CD4-positive, alpha-beta memory T cell (primary cell): ENCODE results near the gene ERI2. TPM values are rescaled to one million over a fixed set of nuclear protein-coding genes. Genes with fewer than 3 reads are reported as not detected.
A peak's percentile ranks its signal among the peaks of the same experiment; 100 is the strongest.

Experiments used
- CTCF ChIA-PET: fragments of 350-600 bp; sonication (Branson Sonifier 250); formaldehyde crosslinking; loops from one replicate; lab custom pipeline; 2021; ENCODE audit warnings: inconsistent platforms; ENCODE audit not compliant: partially characterized antibody; lab: Charles Lee
- POLR2A ChIA-PET: fragments of 350-600 bp; sonication (Branson Sonifier 250); formaldehyde crosslinking; loops from one replicate; lab custom pipeline; 2021; ENCODE audit not compliant: partially characterized antibody; lab: Charles Lee
- DNase-seq, 5 donors: peaks; one replicate each; pipeline versions ENCODE4 v3.0.0 to v3.0.0-alpha.2; 2020 to 2022; ENCODE audit warnings: mixed read lengths in 1 of 5
- H3K27ac ChIP-seq: one replicate; pipeline ENCODE4 v1.7.0; 2013; ENCODE audit warnings: low read depth, low read length
- H3K27me3 ChIP-seq: 2 replicates; pipeline ENCODE4 v1.7.0; 2013; ENCODE audit warnings: mild to moderate bottlenecking, low read length, moderate library complexity; ENCODE audit not compliant: insufficient read depth
- H3K36me3 ChIP-seq: 2 replicates; pipeline ENCODE4 v1.7.0; 2013; ENCODE audit warnings: mild to moderate bottlenecking, low read length, moderate library complexity; ENCODE audit not compliant: insufficient read depth
- H3K4me1 ChIP-seq: 2 replicates; pipeline ENCODE4 v1.7.0; 2013; ENCODE audit warnings: mild to moderate bottlenecking, low read length, moderate library complexity; ENCODE audit not compliant: insufficient read depth
- H3K4me3 ChIP-seq, 2 donors: one replicate each; pipeline ENCODE4 v1.7.0; 2013; ENCODE audit warnings: low read length in 2 of 2, mild to moderate bottlenecking in 1 of 2
- H3K9me3 ChIP-seq, 2 donors: one replicate each; pipeline ENCODE4 v1.7.0; 2013; ENCODE audit warnings: low read length in 2 of 2, control low read depth in 1 of 2; ENCODE audit not compliant: control insufficient read depth in 1 of 2
- H3K27ac Mint-ChIP-seq, 7 donors: one replicate each; pipeline ENCODE4 v1.8.0; 2020 to 2021; ENCODE audit warnings: mixed read lengths in 7 of 7, mild to moderate bottlenecking in 6 of 7, inconsistent platforms in 3 of 7, moderate library complexity in 3 of 7
- H3K27me3 Mint-ChIP-seq, 2 donors: one replicate each; pipeline ENCODE4 v1.8.0; 2020 to 2021; ENCODE audit warnings: mixed read lengths in 2 of 2
- H3K36me3 Mint-ChIP-seq, 2 donors: one replicate each; pipeline ENCODE4 v1.8.0; 2020 to 2021; ENCODE audit warnings: mixed read lengths in 2 of 2, inconsistent platforms in 1 of 2, mild to moderate bottlenecking in 1 of 2
- H3K4me1 Mint-ChIP-seq, 4 donors: one replicate each; pipeline ENCODE4 v1.8.0; 2020 to 2021; ENCODE audit warnings: mixed read lengths in 4 of 4, mild to moderate bottlenecking in 1 of 4
- H3K4me3 Mint-ChIP-seq, 8 donors: one replicate each; pipeline ENCODE4 v1.8.0; 2020 to 2021; ENCODE audit warnings: mixed read lengths in 8 of 8, mild to moderate bottlenecking in 7 of 8, moderate library complexity in 6 of 8, inconsistent platforms in 3 of 8
- H3K9me3 Mint-ChIP-seq, 8 donors: one replicate each; pipeline ENCODE4 v1.8.0; 2020 to 2021; ENCODE audit warnings: mixed read lengths in 8 of 8, mild to moderate bottlenecking in 5 of 8, inconsistent platforms in 3 of 8, moderate library complexity in 1 of 8
- intact Hi-C: fragments of 100-400 bp; cut with micrococcal nuclease; formaldehyde crosslinking; loops from one replicate; pipeline ENCODE4 v1.15.1; 2023
- polyA plus RNA-seq, 2 donors: library from polyadenylated mRNA; unstranded; fragments of 300-500 nt; fragmentation: Illumina TruSeq; gene quantifications; one replicate each; pipeline ENCODE4 v1.2.3, GENCODE V29; 2021
- total RNA-seq, 2 experiments: library from RNA; stranded (reverse); gene quantifications; one replicate each; pipeline ENCODE4 v1.2.3, GENCODE V29; 2021

Gene ERI2
- total and polyA plus RNA-seq, 4 experiments from 2014 or later, result 2.8 to 4.0 (median 3.5) TPM

DNA sequence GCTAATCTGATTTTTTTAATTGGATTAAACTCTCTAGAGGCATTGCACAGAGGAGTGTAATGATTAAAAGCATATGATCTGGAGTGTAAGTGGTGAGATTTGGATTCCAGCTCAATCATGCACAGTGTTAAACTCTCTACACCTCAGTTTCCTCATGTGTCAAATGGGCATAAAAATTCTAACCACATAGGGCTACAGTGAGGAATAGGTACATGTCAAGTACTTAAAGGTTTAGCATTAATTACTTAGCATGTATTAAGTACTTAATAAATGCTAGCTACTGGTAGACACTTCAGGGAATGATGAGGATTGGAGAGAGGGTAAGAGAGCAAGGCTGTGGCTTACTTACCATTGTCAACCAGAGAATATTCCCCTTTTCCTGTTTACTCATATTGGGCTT is 17.1 kb downstream of the ERI2 start:
- H3K36me3 Mint-ChIP-seq, result peaks cover 0 to 3% of the 10 kb centered on the region in 2 donors
- no peak for DNase-seq
- no peaks in the 10 kb centered on the region for H3K9me3 Mint-ChIP-seq
- H3K9me3 ChIP-seq, result no peaks in the 10 kb centered on the region
- ChIA-PET POLR2A (no interaction called here), CTCF (interaction anchor here (0.7 kb wide), 1 partner anchor 8 kb away, joined by 3 read pairs; no protein-coding TSS in a partner anchor)
- H3K27me3 ChIP-seq, result no peaks in the 10 kb centered on the region
- no peak overlapping the region for H3K27ac ChIP-seq
- H3K4me1 Mint-ChIP-seq, result no peaks in the 10 kb centered on the region
- H3K4me3 Mint-ChIP-seq, result no peak overlapping the region
- H3K4me1 ChIP-seq, result no peaks in the 10 kb centered on the region
- no peaks in the 10 kb centered on the region for H3K36me3 ChIP-seq
- H3K4me3 ChIP-seq, result no peak overlapping the region
- intact Hi-C loops, result no loop called here
- no peak overlapping the region for H3K27ac Mint-ChIP-seq
- H3K27me3 Mint-ChIP-seq, result no peaks in the 10 kb centered on the region

DNA sequence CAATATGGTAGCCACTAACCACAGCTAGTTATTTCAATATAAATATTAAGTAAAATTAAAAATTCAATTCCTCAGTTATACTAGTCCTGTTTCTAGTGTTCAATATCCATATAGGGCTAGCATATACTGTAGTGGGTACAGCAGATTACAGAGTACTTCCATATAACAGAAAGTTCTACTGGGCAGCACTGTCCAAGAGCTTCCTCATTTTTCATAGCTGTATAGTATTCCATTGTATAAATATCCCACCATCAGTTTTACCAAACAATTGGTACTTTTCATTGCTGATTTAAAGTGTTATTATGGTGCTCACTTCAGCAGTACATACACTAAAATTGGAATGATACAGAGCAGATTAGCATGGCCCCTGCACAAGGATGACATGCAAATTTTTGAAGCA is 22.1 kb downstream of the ERI2 start:
- H3K27ac Mint-ChIP-seq, result no peak overlapping the region
- peaks cover 5 to 7% of the 10 kb centered on the region in 2 donors for H3K36me3 Mint-ChIP-seq
- no peaks in the 10 kb centered on the region for H3K4me1 Mint-ChIP-seq
- no peaks in the 10 kb centered on the region for H3K27me3 Mint-ChIP-seq
- no peak overlapping the region for H3K4me3 Mint-ChIP-seq
- no peak for DNase-seq
- intact Hi-C loops, result no loop called here
- Histone ChIP-seq H3K27me3 (no peaks in the 10 kb centered on the region), H3K4me3 (no peak overlapping the region), H3K27ac (no peak overlapping the region), H3K4me1 (no peaks in the 10 kb centered on the region), H3K36me3 (no peaks in the 10 kb centered on the region), H3K9me3 (no peaks in the 10 kb centered on the region)
- H3K9me3 Mint-ChIP-seq, result no peaks in the 10 kb centered on the region
- POLR2A ChIA-PET, result no interaction called here
- CTCF ChIA-PET, result interaction anchor here (0.6 kb wide), 1 partner anchor 10 kb away, joined by 3 read pairs; no protein-coding TSS in a partner anchor

DNA sequence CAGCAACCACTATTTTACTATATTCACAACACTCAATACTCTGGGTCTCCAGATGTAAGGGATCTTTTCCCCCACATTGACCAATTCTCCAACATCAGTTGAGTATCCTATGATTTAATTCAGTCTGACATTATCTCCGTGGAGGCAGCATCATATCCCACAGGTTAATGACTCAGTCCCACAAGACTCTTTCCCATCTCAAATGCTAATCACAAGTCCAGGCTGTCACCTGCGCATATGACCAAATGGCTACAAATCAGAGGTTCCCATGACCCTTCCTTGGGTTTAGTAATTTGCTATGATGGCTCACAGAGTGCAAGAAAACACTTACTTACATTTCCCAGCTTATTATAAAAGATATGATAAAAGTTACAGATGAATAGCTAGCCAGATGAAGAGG is 23.8 kb downstream of the ERI2 start:
- no peaks in the 10 kb centered on the region for H3K27me3 Mint-ChIP-seq
- H3K4me1 Mint-ChIP-seq, result no peaks in the 10 kb centered on the region
- H3K4me3 Mint-ChIP-seq, result no peak overlapping the region
- peaks cover 5 to 8% of the 10 kb centered on the region in 2 donors for H3K36me3 Mint-ChIP-seq
- H3K27ac ChIP-seq, result no peak overlapping the region
- H3K9me3 Mint-ChIP-seq, result no peaks in the 10 kb centered on the region
- DNase-seq, result no peak
- ChIA-PET CTCF (no interaction called here), POLR2A (no interaction called here)
- no peaks in the 10 kb centered on the region for H3K27me3 ChIP-seq
- no peak overlapping the region for H3K4me3 ChIP-seq
- no peaks in the 10 kb centered on the region for H3K4me1 ChIP-seq
- intact Hi-C loops, result no loop called here
- no peaks in the 10 kb centered on the region for H3K9me3 ChIP-seq
- H3K36me3 ChIP-seq, result no peaks in the 10 kb centered on the region
- no peak overlapping the region for H3K27ac Mint-ChIP-seq

GRCh38 chr16:20781697-20782096 is 24.6 kb downstream of the ERI2 start:
- no peaks in the 10 kb centered on the region for H3K9me3 Mint-ChIP-seq
- H3K36me3 Mint-ChIP-seq, result peaks cover 5 to 8% of the 10 kb centered on the region in 2 donors
- no peaks in the 10 kb centered on the region for H3K36me3 ChIP-seq
- intact Hi-C loops, result no loop called here
- POLR2A ChIA-PET, result no interaction called here
- no peaks in the 10 kb centered on the region for H3K27me3 Mint-ChIP-seq
- H3K4me3 Mint-ChIP-seq, result no peak overlapping the region
- CTCF ChIA-PET, result no interaction called here
- DNase-seq, result no peak
- no peak overlapping the region for H3K4me3 ChIP-seq
- no peak overlapping the region for H3K27ac ChIP-seq
- no peaks in the 10 kb centered on the region for H3K9me3 ChIP-seq
- H3K4me1 ChIP-seq, result no peaks in the 10 kb centered on the region
- no peaks in the 10 kb centered on the region for H3K4me1 Mint-ChIP-seq
- H3K27me3 ChIP-seq, result no peaks in the 10 kb centered on the region
- no peak overlapping the region for H3K27ac Mint-ChIP-seq

- no peak overlapping the region for H3K4me3 ChIP-seq
- H3K27me3 Mint-ChIP-seq, result no peaks in the 10 kb centered on the region
- H3K27ac ChIP-seq, result no peak overlapping the region
- H3K36me3 ChIP-seq, result no peaks in the 10 kb centered on the region
- intact Hi-C loops, result no loop called here
- DNase-seq, result peak; percentile 21 to 46 (median 34)
- POLR2A ChIA-PET, result no interaction called here
- no peak overlapping the region for H3K27ac Mint-ChIP-seq
- no peak overlapping the region for H3K4me3 Mint-ChIP-seq
- H3K4me1 Mint-ChIP-seq, result no peaks in the 10 kb centered on the region
- H3K4me1 ChIP-seq, result no peaks in the 10 kb centered on the region
- CTCF ChIA-PET, result interaction anchor here (1.2 to 1.3 kb wide), 2 partner anchors 9 to 13 kb away, joined by 3 read pairs; no protein-coding TSS in a partner anchor
- no peaks in the 10 kb centered on the region for H3K27me3 ChIP-seq
- no peaks in the 10 kb centered on the region for H3K9me3 ChIP-seq
- H3K9me3 Mint-ChIP-seq, result no peaks in the 10 kb centered on the region
- H3K36me3 Mint-ChIP-seq, result peaks cover 4 to 10% of the 10 kb centered on the region in 2 donors
Measured at GRCh38 chr16:20774703-20775362, 31.4 kb downstream of the ERI2 start.

- ChIA-PET POLR2A (no interaction called here), CTCF (interaction anchor here (0.7 kb wide), 1 partner anchor 45 kb away, joined by 3 read pairs; no protein-coding TSS in a partner anchor)
- H3K4me3 ChIP-seq, result no peak overlapping the region
- Mint-ChIP-seq H3K4me1 (no peaks in the 10 kb centered on the region), H3K9me3 (no peaks in the 10 kb centered on the region), H3K36me3 (peaks cover 4 to 8% of the 10 kb centered on the region in 2 donors), H3K27me3 (no peaks in the 10 kb centered on the region), H3K4me3 (no peak overlapping the region), H3K27ac (no peak overlapping the region)
- intact Hi-C loops, result no loop called here
- no peaks in the 10 kb centered on the region for H3K9me3 ChIP-seq
- no peaks in the 10 kb centered on the region for H3K27me3 ChIP-seq
- H3K27ac ChIP-seq, result no peak overlapping the region
- no peaks in the 10 kb centered on the region for H3K4me1 ChIP-seq
- DNase-seq, result no peak
- no peaks in the 10 kb centered on the region for H3K36me3 ChIP-seq
Measured at GRCh38 chr16:20773679-20774078, 32.6 kb downstream of the ERI2 start.

DNA sequence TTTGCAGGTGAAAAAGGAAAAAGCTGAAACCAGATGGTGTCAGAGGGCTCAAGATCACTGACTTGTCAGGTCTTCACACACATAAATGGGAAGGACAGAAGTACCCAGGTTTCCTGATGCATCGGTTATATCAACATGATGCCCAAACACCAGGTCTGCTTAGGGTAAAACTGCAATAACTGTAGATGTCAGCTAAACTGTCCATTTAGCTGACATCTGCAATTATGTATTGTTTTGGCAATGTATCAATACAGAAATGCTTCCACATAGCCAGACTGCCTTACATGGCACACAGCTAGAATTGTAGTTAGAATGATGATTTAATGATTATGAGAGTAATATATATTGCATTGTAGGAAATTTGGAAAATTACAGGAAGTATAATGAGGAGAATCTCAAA is 37.5 kb downstream of the ERI2 start:
- Mint-ChIP-seq H3K27ac (no peak overlapping the region), H3K9me3 (no peaks in the 10 kb centered on the region), H3K4me3 (no peak overlapping the region), H3K36me3 (peaks cover 3 to 4% of the 10 kb centered on the region in 2 donors), H3K27me3 (no peaks in the 10 kb centered on the region), H3K4me1 (peaks cover 2 to 11% (median 3%) of the 10 kb centered on the region in 4 donors)
- no peaks in the 10 kb centered on the region for H3K27me3 ChIP-seq
- no peak for DNase-seq
- CTCF ChIA-PET, result no interaction called here
- H3K27ac ChIP-seq, result no peak overlapping the region
- H3K36me3 ChIP-seq, result no peaks in the 10 kb centered on the region
- peaks cover 11% of the 10 kb centered on the region for H3K4me1 ChIP-seq
- intact Hi-C loops, result no loop called here
- POLR2A ChIA-PET, result no interaction called here
- H3K4me3 ChIP-seq, result no peak overlapping the region
- no peaks in the 10 kb centered on the region for H3K9me3 ChIP-seq
